ENCODE data around the gene PPP1R16B.

DNA sequence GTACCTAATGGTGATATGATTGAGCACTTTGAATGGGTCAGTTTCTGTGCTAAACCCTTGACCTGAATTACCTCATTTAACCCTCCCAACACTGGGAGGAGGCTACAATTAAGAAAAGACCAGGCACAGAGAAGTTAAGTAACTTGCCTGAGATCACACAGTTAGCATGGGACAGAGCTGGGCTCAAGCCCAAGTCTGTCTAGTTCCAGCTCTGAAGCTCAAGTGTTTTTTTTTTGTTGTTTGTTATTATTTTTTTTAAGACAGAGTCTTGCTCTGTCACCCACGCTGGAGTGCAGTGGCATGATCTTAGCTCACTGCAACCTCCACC is 124.7 kb downstream of the PPP1R16B start:
- TF ChIP-seq POLR2AphosphoS5 (IDR thresholded peaks at IDR 0.05; ENCODE audit: low read depth, low read length), result no peak
- TF ChIP-seq REST (IDR thresholded peaks at IDR 0.05; ENCODE audit: insufficient read depth in 1 of 2, low read depth in 2 of 2, low read length in 2 of 2), result no peak
- no peak for TF ChIP-seq TAF1 (IDR thresholded peaks at IDR 0.05; ENCODE audit: borderline replicate concordance, insufficient read depth, low read length)
